HuH-7.5 (cell line): ENCODE measurements around the gene ADD3.
"Not testable (repeated sequence)": the region's sequence is repeated elsewhere in the genome, so short reads cannot be mapped to it uniquely, and the experiment has no call there.

Experiments used
- DNase-seq: peaks from one replicate; pipeline ENCODE4 v3.0.0; 2011; ENCODE audit warnings: low spot score

The ADD3 gene

DNA sequence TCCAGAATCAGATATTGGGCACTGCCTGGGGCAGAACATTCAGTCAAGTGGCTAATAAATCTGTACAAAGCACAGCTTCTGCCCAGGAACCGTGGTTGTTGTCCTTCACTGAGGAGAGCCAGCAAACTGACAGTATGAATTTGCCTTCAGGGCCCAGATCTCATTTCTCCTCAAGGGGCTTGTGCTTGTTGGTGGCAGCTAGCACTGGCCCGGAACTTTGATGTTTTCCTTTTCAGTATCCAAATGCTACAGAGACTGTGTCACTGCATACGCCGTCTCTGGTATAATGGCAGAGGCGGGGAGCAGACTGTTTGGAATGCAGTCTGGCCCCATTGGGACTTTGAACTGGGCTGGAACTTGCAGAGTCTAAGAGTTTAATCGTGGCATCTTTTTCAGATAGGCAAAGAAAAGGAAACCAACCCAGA lies 30.4 kb upstream of the ADD3 start:
- no peak for DNase-seq

DNA sequence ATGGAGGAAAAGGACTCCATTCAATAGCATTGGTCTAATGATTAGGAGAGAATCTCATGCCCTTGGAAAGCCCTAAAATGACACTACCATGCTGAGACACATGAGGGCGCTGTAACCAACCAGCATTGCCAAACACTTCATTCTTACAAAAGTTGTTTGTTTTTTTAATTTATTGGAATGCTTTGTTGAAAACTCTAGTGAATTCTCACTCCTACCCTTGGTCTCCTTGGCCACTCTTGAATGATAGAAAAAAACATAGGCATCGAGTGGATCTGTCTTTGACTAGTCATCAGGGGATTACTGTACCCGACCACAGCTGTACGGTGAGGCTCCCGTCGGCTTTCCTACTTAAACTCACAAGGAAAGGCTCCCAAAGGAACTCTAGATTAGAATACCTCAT lies 29.3 kb upstream of the ADD3 start:
- DNase-seq = no peak

DNA sequence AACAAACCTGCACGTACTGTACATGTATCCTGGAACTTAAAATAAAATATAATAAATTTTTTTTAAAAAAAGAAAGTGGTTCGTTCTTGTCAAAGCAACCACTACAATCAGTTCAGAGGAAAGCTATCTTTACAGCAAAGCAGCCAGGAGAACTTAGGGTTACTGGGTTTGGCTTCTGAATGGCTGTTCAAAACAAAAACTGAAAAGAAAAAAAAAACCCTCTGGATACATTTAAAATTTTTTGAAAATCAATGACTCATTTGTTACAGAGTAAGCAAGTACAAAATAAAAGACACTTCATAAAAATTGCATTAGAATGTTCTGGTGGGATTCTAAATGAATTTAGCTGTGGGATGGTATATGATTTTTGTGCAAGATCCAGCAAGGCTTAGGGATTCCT lies 28.6 kb upstream of the ADD3 start:
- no peak for DNase-seq

DNA sequence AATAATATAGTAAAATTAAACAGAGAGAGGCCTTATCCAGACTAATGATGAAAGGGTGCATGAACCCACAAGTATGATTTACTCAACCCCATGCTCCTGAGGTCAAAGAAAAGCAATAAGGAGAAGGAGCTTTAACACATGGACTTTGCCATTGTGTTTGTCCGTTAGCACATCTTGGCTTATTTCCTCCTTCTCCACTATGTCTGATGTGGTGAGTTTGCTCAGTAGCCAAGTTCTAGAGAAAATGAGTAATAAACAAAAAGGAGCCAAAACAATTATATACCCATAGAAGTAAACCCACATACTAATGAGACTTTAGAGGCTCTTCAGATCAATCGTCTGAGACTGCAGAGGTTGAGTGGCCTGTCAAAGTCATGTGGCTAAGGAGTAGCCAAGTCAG lies 26.1 kb upstream of the ADD3 start:
- no peak for DNase-seq

DNA sequence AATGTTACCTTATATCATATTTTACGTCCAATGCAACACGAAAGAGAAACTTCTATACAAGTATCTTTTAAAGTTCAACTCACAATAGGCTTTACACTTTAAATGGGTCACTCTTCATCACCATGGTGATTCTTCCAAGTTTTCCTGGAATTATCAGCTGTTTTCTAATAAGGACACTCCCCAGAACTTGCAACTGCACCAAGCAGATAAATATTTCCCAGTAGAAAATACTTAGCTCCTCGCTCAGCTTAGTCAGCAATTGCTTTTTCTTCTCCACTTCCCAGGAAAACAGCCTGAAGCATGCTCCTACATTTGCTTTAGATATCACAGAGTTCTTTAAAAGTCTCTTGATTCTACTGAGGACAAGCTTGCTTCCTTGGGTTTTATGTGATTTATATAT lies 25.7 kb upstream of the ADD3 start:
- DNase-seq = no peak

DNA sequence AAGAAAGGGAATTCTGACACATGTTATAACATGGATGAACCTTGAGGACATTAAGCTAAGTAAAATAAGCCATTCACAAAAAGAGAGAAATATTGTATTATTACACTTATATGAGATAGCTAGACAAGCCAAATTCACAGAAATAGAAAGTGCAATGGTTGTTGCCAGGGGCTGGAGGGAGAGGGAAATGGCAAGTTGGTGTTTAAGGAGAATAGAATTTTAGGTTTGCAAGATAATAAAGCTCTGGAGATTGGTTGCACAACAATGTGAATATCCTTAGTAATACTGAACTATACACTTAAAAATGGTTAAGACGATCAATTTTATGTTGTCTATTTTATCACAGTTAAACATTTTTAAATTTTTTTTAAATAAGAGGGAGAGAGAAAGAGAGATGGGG lies 25.0 kb upstream of the ADD3 start:
- DNase-seq = no peak

DNA sequence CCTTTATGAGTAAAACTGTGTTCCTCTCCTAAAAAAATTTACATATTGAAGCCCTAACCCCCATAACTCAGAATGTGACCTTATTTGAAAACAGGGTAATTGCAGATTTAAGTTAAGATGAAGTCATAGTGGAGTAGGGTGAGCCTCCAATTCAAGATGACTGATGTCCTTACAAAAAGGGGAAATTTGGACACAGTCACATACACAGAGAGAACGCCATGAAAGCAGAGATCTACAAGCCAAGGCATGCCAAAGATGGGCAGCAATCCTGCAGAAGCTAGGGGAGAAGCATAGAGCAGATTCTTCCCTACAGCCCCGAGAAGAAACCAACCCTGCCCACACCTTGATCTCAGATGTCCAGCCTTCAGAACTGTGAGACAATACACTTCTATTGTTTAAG lies 23.8 kb upstream of the ADD3 start:
- DNase-seq = no peak

DNA sequence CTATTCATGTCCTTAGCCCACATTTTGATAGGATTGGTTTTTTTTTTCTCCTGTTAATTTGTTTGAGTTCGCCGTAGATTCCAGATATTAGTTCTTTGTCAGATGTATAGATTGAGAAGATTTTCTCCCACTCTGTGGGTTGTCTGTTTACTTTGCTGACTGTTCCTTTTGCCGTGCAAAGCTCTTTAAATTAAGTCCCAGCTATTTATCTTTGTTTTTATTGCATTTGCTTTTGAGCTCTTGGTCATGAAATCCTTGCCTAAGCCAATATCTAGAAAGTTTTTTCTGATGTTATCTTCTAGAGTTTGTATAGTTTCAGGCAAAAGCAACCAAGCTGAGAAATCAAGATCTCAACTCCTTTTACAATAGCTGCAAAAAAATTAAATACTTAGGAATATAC lies 22.0 kb upstream of the ADD3 start:
- not testable (repeated sequence) for DNase-seq

DNA sequence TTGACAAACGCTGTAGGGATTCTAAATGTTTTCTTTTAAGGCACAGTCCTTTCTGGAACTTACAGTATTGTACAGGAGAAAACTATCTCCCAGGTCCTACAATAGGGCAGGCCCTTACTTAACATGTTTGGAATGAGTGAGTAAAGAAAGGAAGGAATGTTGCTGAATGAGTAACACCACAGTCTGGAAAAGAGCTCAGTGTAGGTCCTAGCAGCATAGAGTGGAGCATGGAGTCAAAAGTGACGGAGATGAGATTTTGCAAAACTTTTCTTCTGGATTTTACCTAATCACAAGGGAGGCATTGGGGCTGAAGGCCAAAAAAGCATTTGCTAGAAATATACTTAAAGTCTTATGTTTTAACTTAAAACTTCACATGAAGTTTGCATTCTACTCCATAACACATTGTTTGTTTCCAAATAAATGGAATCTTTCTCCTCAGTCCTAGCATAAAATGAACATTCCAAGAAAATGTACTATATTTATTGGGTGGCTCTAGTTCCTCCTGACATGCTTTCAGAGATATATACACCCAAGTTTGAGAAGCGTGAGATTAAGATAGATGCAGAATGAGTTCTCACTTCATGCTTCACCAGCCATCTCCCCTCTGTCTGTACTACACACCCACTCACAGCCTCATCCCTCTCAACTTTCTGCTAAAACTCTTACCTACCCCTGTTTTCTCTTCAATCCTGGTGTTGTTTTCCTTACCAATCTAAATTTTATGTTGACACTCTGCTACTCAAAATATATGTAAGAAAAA lies 20.2 kb upstream of the ADD3 start:
- no peak for DNase-seq

DNA sequence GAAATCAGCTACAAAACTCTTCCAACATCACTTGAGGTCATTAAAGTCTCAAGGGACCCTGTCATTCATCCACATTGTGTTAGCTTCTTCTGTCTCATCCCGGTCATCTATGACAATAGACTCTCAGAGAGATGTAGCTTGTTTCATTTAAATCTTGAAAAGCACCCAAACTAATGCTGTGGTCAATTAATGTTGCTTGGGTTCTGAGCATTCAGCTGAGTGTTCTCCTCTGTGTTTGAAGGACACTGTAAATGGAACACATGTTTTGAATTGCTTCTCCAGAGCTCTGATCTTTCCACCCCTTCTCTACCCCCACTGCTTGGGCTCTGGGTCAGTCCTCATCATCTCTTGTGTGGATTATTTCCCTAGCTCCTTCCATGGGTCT lies 19.6 kb upstream of the ADD3 start:
- DNase-seq = no peak

DNA sequence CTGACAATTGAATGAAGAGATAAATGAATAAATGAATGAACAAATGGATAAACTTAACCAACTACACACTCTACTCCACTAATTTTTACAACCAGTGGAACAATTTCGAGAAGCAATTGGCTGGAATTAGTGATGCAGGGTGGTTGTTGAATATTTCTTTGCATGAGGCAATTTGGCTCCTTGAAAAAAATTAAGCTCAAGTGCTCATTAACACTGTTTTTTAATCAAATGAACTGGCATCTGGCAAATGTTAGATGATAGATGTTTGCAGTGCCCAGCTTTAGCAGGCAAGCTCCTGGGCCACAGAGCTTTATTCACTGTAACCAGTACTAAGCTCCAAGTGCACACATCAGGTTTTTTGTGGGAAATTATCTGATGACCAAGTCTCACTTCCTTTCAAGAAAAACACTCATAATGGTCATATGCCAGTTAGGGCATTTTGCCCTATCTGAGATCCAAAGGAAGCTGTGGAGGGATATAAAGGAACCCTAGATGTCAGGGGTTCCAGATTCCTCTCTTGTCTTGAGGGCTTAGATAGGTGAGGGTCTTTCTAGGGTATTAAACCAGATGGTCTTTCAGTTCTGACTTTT lies 16.4 kb upstream of the ADD3 start:
- DNase-seq = no peak

DNA sequence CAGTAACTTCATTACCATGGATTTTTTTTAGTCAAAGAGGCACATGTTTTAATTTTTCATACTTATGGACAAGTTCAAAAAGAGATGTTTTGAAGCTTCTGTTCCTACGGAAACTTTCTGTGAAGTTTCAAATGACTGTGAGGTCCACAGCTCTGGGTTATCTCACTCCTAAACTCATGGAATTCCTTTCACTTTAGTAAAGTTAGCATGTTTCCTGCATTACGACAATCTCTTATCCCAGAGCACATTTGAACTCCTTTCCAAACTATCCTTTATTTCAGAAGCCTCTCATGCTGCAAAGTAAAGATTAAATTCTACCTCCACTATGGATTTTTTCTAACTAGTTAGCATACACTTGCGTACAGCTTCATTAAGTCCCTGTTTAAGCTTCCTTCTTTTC lies 15.3 kb upstream of the ADD3 start:
- DNase-seq = no peak

DNA sequence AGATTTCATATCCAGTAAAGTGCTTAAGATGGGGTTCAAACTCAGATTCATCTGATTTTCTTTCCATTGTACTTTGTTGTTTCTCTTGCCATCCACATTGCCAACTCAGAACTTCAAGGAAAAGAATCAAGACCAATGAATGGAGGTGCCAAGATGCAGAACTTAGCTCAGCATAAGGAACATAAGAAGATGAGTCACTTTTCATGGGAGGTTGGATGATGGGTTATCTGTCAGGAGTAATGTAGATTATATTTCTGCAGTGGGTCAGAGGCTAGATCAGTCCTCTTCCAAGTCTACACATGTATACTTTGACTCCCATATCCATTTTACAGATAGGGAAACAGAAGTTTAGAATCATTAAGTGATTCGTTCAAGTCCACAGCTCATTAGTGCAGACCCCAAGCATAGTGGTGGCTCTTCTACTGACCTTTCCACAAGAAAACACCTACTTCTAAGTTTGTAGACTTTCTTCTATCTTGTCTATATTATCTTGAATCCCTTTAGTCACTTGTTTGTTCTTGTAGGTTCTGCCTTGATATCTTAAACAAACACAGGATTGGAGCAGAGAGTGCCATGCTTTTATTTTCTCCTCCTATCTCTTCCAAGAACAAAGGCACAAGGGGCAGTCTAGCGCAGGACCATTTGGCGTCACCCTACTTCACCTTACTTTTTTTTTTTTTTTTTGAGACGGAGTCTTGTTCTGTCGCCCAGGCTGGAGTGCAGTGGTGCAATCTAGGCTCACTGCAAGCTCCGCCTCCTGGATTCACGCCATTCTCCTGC lies 14.0 kb upstream of the ADD3 start:
- no peak for DNase-seq

DNA sequence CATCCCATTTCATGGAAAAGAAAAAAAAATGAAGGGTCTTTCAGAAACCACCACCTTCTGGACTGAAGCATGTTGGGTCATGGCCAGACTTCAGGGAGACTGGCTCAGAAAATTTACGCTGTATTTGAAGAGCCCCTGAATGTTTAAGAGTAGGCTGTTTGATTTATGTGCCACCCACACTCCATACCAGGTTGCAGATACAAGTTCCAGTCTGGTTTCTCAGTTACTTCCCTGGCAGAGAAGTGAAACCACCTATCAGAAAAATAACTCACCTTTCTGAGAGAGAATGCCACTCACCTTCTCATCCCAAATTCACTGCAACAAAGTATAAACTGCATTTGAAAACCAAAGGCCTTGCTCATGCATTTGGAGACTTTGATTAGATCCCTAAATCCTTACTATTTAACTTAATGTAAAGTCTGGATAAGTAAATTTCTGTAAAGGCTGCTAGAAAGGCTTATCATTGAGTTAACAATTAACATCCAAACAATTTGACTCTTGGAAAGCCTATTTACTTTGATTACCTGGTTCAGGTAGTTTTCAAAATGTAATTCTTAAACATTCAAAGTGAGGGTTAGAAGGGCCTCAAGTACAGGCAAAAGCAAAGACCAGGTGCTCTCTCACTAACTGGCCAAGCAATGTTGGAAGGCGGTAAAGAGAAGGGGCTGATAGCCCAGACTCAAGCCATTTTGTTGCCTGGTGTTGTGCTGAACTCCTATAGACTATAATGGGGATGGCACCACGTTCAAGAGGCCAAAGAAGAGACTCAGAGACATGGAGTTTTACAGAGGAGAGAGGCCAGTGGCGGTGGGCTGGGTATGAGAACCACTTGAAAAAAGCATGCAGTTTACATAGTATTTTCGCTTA lies 12.8 kb upstream of the ADD3 start:
- no peak for DNase-seq

DNA sequence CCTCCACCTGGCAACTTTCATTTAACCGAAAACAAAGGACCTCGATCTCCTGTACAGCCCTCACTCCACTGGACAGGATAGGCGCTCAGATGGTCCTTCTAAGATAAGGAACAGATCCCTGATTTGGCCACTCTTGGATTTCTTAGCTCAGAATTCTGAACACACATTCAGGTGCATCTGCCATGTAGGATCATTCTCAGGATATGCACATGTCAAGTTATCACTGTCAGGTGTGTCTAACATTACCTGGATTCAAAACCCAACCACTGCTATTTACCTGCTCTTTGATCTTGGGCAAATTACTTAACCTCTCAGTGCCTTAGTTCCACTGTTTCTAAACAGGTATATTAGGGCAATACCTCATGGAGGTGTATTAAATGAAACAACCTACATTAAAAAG lies 12.2 kb upstream of the ADD3 start:
- DNase-seq = no peak

DNA sequence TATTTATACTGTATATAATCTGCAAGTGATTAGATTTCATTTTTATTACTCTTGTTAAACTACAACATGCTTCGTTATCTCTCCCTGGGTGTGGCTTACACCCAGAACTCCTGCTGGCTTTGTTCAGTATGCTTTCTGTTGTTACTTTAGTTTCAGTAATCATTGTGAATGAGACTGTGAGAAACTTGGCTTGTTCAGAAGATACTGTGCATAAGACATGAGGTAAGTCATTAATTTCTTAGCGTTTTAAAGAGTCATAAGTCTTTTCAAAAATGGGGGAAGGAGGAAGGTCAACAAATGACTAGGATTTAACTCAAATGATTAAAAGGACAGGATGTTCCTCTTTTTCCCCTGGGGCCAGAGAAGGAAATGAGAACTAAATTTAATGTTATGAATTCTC lies 11.6 kb upstream of the ADD3 start:
- no peak for DNase-seq

DNA sequence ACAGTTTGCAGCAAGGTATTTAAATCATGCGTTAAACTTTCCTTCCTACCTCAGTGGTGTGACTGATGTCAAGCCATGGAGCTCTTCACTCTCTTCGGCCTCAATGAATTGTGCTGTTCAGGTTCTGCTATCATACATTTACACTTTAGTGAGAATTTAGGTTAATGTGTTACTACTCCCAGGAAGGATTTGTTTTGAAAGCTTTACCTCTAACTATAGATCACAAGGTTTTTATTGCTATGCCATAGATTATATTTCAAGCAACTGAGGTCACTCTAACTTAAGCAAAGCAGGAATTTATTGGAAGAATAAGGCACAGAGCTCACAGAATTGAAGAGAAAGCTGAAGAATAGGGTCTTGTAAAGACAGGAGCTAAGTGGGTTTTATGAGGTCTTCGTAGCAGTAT lies 11.0 kb upstream of the ADD3 start:
- no peak for DNase-seq

DNA sequence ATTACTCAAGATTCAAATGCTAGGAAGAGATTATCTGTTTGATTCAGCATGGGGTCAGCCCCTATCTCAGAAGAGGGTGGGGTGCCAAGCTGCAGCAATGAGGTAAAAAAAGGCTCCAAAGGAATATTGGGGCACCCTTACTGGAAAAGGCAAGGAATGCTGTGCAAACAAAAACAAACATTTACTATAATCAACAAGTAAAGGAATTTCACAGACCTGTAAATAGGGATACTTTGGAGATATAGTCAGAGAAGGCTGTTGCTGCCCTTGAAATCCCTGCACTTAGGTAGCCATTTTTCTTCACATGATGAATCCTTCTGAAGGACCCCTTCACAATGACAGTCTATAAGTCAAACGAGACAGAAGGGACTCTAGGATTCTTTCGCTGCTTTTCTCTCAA lies 10.6 kb upstream of the ADD3 start:
- DNase-seq = no peak

DNA sequence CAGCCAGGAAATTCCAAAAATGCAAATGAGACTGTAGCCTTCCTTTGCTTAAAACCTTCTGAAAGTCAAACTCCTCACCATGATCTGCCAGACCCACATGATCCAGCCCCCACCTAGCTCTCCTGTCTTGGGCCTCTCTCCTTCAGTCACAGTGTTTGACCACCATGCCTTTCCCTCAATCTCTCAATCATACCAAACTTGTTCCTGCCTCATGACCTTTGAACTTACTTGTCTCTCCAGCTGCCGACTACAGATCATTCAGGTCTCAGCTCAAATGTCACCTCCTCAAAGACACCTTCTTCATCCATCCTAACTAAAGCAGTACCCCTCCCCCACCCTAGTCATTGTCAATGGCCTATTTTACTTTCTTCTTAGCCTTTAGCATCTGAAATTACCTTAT lies 9.3 kb upstream of the ADD3 start:
- DNase-seq = no peak

DNA sequence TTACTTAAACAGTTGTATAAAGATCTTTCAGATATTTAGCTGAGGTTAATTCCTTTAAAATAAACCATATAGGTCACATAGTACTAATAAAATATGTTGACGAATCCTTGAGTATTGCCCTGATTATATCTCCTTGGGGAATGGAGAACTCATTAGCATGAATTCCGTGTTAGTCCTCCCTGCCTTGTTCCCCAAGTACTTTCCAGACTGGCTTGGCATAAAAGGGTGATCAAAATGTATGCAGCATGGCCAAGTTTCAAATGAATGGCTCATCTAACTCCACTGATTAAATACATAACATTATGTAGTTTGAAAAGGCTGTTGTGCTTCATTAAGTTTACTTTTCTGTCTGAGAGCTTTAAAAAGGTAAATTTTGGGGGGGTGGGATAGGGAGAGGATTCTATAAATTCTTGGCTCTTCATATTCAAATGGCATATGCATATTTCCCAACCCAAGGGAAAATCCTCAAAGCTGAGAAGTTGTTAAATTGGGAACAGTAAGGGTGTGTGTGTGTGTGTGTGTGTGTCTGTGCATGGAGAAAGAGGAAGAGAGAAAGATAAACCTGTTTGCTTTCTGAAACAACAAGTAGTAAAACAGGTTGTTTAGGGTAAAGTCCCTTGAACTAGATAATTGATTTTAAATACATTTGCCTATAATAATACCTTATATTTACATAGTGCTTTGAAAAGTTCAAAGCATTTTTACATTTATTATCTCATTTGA lies 4.8 kb upstream of the ADD3 start:
- DNase-seq = no peak

DNA sequence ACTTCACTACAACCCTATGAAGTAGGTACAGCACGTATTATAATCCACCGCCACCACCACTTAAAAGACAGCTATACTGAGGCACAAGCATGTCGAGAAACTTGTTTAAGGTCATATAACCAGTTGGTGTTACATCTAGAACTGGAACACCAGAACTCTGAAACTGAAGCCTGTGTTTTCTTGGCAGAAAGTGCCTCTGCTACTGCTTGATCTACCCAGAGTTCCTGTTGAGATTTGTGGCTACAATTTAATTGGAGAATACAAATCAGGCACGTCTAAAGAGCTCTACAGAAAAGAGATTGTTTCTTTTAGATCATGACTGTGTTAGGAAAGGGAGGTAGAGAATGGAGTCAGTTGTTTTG lies 4.3 kb upstream of the ADD3 start:
- DNase-seq = no peak

DNA sequence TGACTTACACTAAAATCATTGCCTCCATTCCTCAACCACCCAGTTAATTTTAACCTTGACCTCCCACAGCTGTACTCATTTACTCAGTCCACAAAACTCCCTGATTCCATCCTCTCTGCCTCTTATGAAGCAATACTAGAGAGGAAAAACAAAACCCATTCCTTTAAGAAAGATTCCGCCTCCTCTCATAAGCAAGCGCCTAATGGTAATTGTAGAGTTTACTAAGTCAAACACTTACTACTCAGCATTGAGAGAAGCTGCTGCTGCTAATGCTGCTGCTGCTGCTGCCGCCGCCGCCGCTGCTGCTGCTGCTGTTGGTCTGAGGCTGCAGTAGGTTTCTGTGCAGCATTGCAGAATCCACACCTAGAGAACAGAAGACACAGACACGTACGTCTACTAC lies 2.1 kb upstream of the ADD3 start:
- DNase-seq = peak; percentile 27
